GM19395 (cell line): ENCODE measurements around the gene POLR2E.
"Not testable (repeated sequence)": the region's sequence is repeated elsewhere in the genome, so short reads cannot be mapped to it uniquely, and the experiment has no call there.

Source experiments
- ATAC-seq: cut with Tn5 transposase; IDR thresholded peaks from one replicate; pipeline ENCODE4 v1.9.1; 2021; ENCODE audit warnings: mild to moderate bottlenecking, moderate library complexity; ENCODE audit not compliant: unreplicated experiment

POLR2E gene

GRCh38 chr19:1126984-1127760 is 32.0 kb upstream of the POLR2E start:
- no peak for ATAC-seq

GRCh38 chr19:1125601-1126467 is 30.7 kb upstream of the POLR2E start:
- ATAC-seq: no peak

- no peak for ATAC-seq
Observed at GRCh38 chr19:1123885-1124677, 28.9 kb upstream of the POLR2E start.

GRCh38 chr19:1123381-1123780 is 28.2 kb upstream of the POLR2E start:
- no peak for ATAC-seq

- no peak for ATAC-seq
Observed at GRCh38 chr19:1122972-1123363, 27.8 kb upstream of the POLR2E start.

GRCh38 chr19:1122021-1122971 is 27.1 kb upstream of the POLR2E start:
- ATAC-seq: no peak

- no peak for ATAC-seq
Observed at GRCh38 chr19:1121395-1121794, 26.2 kb upstream of the POLR2E start.

GRCh38 chr19:1119475-1120217 is 24.5 kb upstream of the POLR2E start:
- no peak for ATAC-seq

- no peak for ATAC-seq
Observed at GRCh38 chr19:1118999-1119398, 23.8 kb upstream of the POLR2E start.

GRCh38 chr19:1117654-1118053 is 22.5 kb upstream of the POLR2E start:
- no peak for ATAC-seq

GRCh38 chr19:1116726-1117581 is 21.8 kb upstream of the POLR2E start:
- ATAC-seq: no peak

GRCh38 chr19:1115646-1116420 is 20.7 kb upstream of the POLR2E start:
- ATAC-seq: no peak

GRCh38 chr19:1114728-1115127 is 19.6 kb upstream of the POLR2E start:
- ATAC-seq: not testable (repeated sequence)

GRCh38 chr19:1113986-1114483 is 18.9 kb upstream of the POLR2E start:
- ATAC-seq: no peak

- ATAC-seq: peak; percentile 58
Observed at GRCh38 chr19:1113030-1113985, 18.1 kb upstream of the POLR2E start.

- no peak for ATAC-seq
Observed at GRCh38 chr19:1112268-1113029, 17.3 kb upstream of the POLR2E start.
